Esophagus squamous epithelium (tissue), 5 donors: Measurements from ENCODE around the gene TCIRG1. TPM values are rescaled to one million over a fixed set of nuclear protein-coding genes. Genes with fewer than 3 reads are reported as not detected.

Experiments used
- DNase-seq: peaks from one replicate; lab custom pipeline; 2025; lab: John Stamatoyannopoulos, UW
- H3K27ac ChIP-seq, 4 donors: fragments of 200-600 bp; sonication (generic); one replicate each; pipeline ENCODE4 v1.5.1; 2016 to 2019; ENCODE audit warnings: mild to moderate bottlenecking in 1 of 4
- H3K27me3 ChIP-seq, 4 donors: fragments of 200-600 bp; sonication (generic); 1 replicate in 3 of 4; 2 replicates in 1 of 4; pipeline versions ENCODE4 v1.5.1 to v1.6.0; 2017 to 2021; ENCODE audit warnings: antibody characterized with exemption in 1 of 4
- H3K36me3 ChIP-seq, 3 donors: fragments of 200-600 bp; sonication (generic); one replicate each; pipeline ENCODE4 v1.5.1; 2016 to 2019
- H3K4me1 ChIP-seq, 3 donors: fragments of 200-600 bp; sonication (generic); one replicate each; pipeline ENCODE4 v1.5.1; 2017 to 2019
- H3K4me3 ChIP-seq, 4 donors: fragments of 200-600 bp; sonication (generic); 1 replicate in 3 of 4; 2 replicates in 1 of 4; pipeline ENCODE4 v1.5.1; 2016 to 2019; ENCODE audit warnings: mild to moderate bottlenecking in 2 of 4, moderate library complexity in 1 of 4
- H3K9me3 ChIP-seq, 3 donors: fragments of 200-600 bp; sonication (generic); one replicate each; pipeline ENCODE4 v1.5.1; 2016 to 2019
- CTCF ChIP-seq, 6 experiments: fragments of 450-650 bp in 4 of 6; fragments of 200-600 bp in 2 of 6; sonication (generic) in 2 of 6; IDR thresholded peaks; one replicate each; pipeline ENCODE4 v1.5.1; 2016 to 2019; ENCODE audit warnings: antibody characterized with exemption in 6 of 6, mild to moderate bottlenecking in 4 of 6, moderate library complexity in 4 of 6
- POLR2A ChIP-seq, 4 donors: fragments of 450-650 bp; IDR thresholded peaks; one replicate each; pipeline ENCODE4 v1.6.1; 2017; ENCODE audit warnings: antibody characterized with exemption in 4 of 4, mild to moderate bottlenecking in 4 of 4, moderate library complexity in 3 of 4
- WGBS, 2 donors: methylation state at CpG; one replicate each; pipeline ENCODE4 v1.1.5; 2018; 5-methylcytosine and 5-hydroxymethylcytosine counted together
- intact Hi-C: fragments of 100-400 bp; cut with DNase I; formaldehyde crosslinking; loops from one replicate; pipeline ENCODE4 v1.15.0; 2022
- total RNA-seq, 4 donors: library from RNA; depleted of rRNA; stranded (reverse); fragments of >200 nt; gene quantifications; one replicate each; pipeline ENCODE4 v1.1.0, GENCODE V29; 2016
- donor health status: DM: yes; HTN: yes; CAD: no.

TCIRG1 gene
- total RNA-seq, 4 donors from 2014 or later, result 46.6 to 70.5 (median 63.5) TPM

GRCh38 chr11:68050371-68050841 lies 11.6 kb downstream of the TCIRG1 start:
- TF ChIP-seq CTCF (IDR thresholded peaks at IDR 0.05), result no peak
- no peak for TF ChIP-seq POLR2A (IDR thresholded peaks at IDR 0.05)
- H3K9me3 ChIP-seq, result no peaks in the 10 kb centered on the region
- no peak overlapping the region for H3K4me3 ChIP-seq
- no peak for DNase-seq
- H3K36me3 ChIP-seq, result peaks cover 27 to 79% (median 27%) of the 10 kb centered on the region in 3 donors
- H3K27ac ChIP-seq, result no peak overlapping the region
- intact Hi-C loops, result no loop called here
- H3K27me3 ChIP-seq, result no peaks in the 10 kb centered on the region
- peaks cover 0 to 9% (median 0%) of the 10 kb centered on the region in 3 donors for H3K4me1 ChIP-seq
- 94% methylated on average over 5 of the region's 18 CpGs; no CpG with 5 or more reads in 1 of the 2 donors for WGBS, 2 donors

GRCh38 chr11:68051191-68052136 lies 12.6 kb downstream of the TCIRG1 start:
- Histone ChIP-seq H3K27me3 (no peaks in the 10 kb centered on the region), H3K9me3 (no peaks in the 10 kb centered on the region), H3K4me3 (no peak overlapping the region), H3K36me3 (peaks cover 17 to 68% (median 27%) of the 10 kb centered on the region in 3 donors), H3K4me1 (peaks cover 0 to 9% (median 0%) of the 10 kb centered on the region in 3 donors), H3K27ac (no peak overlapping the region)
- TF ChIP-seq CTCF (IDR thresholded peaks at IDR 0.05), result no peak
- TF ChIP-seq POLR2A (IDR thresholded peaks at IDR 0.05), result no peak
- no peak for DNase-seq
- WGBS, 2 donors, result 90 to 92% methylated on average over 6 of the region's 14 CpGs
- intact Hi-C loops, result no loop called here

- Histone ChIP-seq H3K9me3 (no peaks in the 10 kb centered on the region), H3K27ac (no peak overlapping the region), H3K4me3 (no peak overlapping the region), H3K27me3 (no peaks in the 10 kb centered on the region), H3K36me3 (peaks cover 15 to 61% (median 27%) of the 10 kb centered on the region in 3 donors), H3K4me1 (peaks cover 0 to 9% (median 0%) of the 10 kb centered on the region in 3 donors)
- TF ChIP-seq CTCF (IDR thresholded peaks at IDR 0.05) (no peak), POLR2A (IDR thresholded peaks at IDR 0.05) (no peak)
- intact Hi-C loops, result no loop called here
- WGBS, 2 donors, result 85 to 89% methylated on average over 13 of the region's 15 CpGs
- no peak for DNase-seq
Observed at GRCh38 chr11:68052137-68052873, 13.5 kb downstream of the TCIRG1 start.

GRCh38 chr11:68053117-68053516 lies 14.3 kb downstream of the TCIRG1 start:
- Histone ChIP-seq H3K4me3 (no peak overlapping the region), H3K27ac (no peak overlapping the region), H3K9me3 (no peaks in the 10 kb centered on the region), H3K4me1 (peaks cover 0 to under 1% (median 0%) of the 10 kb centered on the region in 3 donors), H3K27me3 (no peaks in the 10 kb centered on the region), H3K36me3 (peaks cover 15 to 58% (median 27%) of the 10 kb centered on the region in 3 donors)
- TF ChIP-seq CTCF (IDR thresholded peaks at IDR 0.05) (no peak), POLR2A (IDR thresholded peaks at IDR 0.05) (no peak)
- 68 to 100% methylated on average over 1 to 7 of the region's 9 CpGs for WGBS, 2 donors
- intact Hi-C loops, result no loop called here
- no peak for DNase-seq
